Osteocyte (in vitro differentiated cells): Measurements from ENCODE around the gene KLLN. TPM values are rescaled to one million over a fixed set of nuclear protein-coding genes. Genes with fewer than 3 reads are reported as not detected.
"Not testable (repeated sequence)": the region's sequence is repeated elsewhere in the genome, so short reads cannot be mapped to it uniquely, and the experiment has no call there.

ENCODE experiments used
- DNase-seq: peaks from one replicate; pipeline ENCODE4 v3.0.0; 2021; ENCODE audit warnings: mixed read lengths; ENCODE audit not compliant: unreplicated experiment; ENCODE audit errors: extremely low spot score
- H3K27ac Mint-ChIP-seq: one replicate; pipeline ENCODE4 v1.8.0; 2021; ENCODE audit warnings: mild to moderate bottlenecking, mixed read lengths; ENCODE audit not compliant: unreplicated experiment
- H3K27me3 Mint-ChIP-seq: one replicate; pipeline ENCODE4 v1.8.0; 2021; ENCODE audit warnings: mixed read lengths; ENCODE audit not compliant: unreplicated experiment
- H3K36me3 Mint-ChIP-seq: one replicate; pipeline ENCODE4 v1.8.0; 2021; ENCODE audit warnings: mixed read lengths; ENCODE audit not compliant: unreplicated experiment
- H3K4me1 Mint-ChIP-seq: one replicate; pipeline ENCODE4 v1.8.0; 2021; ENCODE audit warnings: mixed read lengths; ENCODE audit not compliant: unreplicated experiment
- H3K4me3 Mint-ChIP-seq: one replicate; pipeline ENCODE4 v1.8.0; 2021; ENCODE audit warnings: mild to moderate bottlenecking, moderate library complexity, mixed read lengths; ENCODE audit not compliant: unreplicated experiment
- H3K9me3 Mint-ChIP-seq: one replicate; pipeline ENCODE4 v1.8.0; 2021; ENCODE audit warnings: mixed read lengths; ENCODE audit not compliant: unreplicated experiment
- CTCF ChIP-seq: fragments of 200-600 bp; sonication (generic); IDR thresholded peaks from 2 replicates; pipeline ENCODE4 v1.5.0; 2021; ENCODE audit warnings: antibody characterized with exemption, mild to moderate bottlenecking, moderate library complexity
- total RNA-seq: library from RNA; stranded (reverse); gene quantifications from 2 replicates; pipeline ENCODE4 v1.2.1, GENCODE V29; 2021

KLLN gene
- total RNA-seq, 1 donor from 2014 or later, result 0.46 TPM

- Mint-ChIP-seq H3K4me3 (peak overlapping the region; percentile 95), H3K9me3 (no peaks in the 10 kb centered on the region), H3K36me3 (peaks cover 3% of the 10 kb centered on the region), H3K27ac (peak overlapping the region; percentile 77), H3K4me1 (peaks cover 34% of the 10 kb centered on the region), H3K27me3 (no peaks in the 10 kb centered on the region)
- no peak for TF ChIP-seq CTCF
- DNase-seq, result no peak
Measured at GRCh38 chr10:87865241-87865881, 2.0 kb upstream of the KLLN start.

- Mint-ChIP-seq H3K27ac (peak overlapping the region; percentile 77), H3K27me3 (no peaks in the 10 kb centered on the region), H3K4me3 (peak overlapping the region; percentile 95), H3K9me3 (no peaks in the 10 kb centered on the region), H3K36me3 (peaks cover 3% of the 10 kb centered on the region), H3K4me1 (peaks cover 31% of the 10 kb centered on the region)
- DNase-seq, result no peak
- TF ChIP-seq CTCF, result no peak
Measured at GRCh38 chr10:87864496-87865059, 1.2 kb upstream of the KLLN start.

- H3K36me3 Mint-ChIP-seq, H3K9me3 Mint-ChIP-seq, DNase-seq, H3K27me3 Mint-ChIP-seq: not testable (repeated sequence)
- Mint-ChIP-seq H3K4me1 (peaks cover 27% of the 10 kb centered on the region), H3K27ac (peak overlapping the region; percentile 77), H3K4me3 (peak overlapping the region; percentile 95)
Measured at GRCh38 chr10:87863951-87864495, 690 bp upstream of the KLLN start.

GRCh38 chr10:87862679-87863052 is 667 bp downstream of the KLLN start:
- Mint-ChIP-seq H3K4me1 (peaks cover 14% of the 10 kb centered on the region), H3K27me3 (no peaks in the 10 kb centered on the region), H3K9me3 (no peaks in the 10 kb centered on the region), H3K36me3 (no peaks in the 10 kb centered on the region), H3K4me3 (peak overlapping the region; percentile 95), H3K27ac (peak overlapping the region; percentile 89)
- no peak for TF ChIP-seq CTCF
- DNase-seq, result no peak

DNA sequence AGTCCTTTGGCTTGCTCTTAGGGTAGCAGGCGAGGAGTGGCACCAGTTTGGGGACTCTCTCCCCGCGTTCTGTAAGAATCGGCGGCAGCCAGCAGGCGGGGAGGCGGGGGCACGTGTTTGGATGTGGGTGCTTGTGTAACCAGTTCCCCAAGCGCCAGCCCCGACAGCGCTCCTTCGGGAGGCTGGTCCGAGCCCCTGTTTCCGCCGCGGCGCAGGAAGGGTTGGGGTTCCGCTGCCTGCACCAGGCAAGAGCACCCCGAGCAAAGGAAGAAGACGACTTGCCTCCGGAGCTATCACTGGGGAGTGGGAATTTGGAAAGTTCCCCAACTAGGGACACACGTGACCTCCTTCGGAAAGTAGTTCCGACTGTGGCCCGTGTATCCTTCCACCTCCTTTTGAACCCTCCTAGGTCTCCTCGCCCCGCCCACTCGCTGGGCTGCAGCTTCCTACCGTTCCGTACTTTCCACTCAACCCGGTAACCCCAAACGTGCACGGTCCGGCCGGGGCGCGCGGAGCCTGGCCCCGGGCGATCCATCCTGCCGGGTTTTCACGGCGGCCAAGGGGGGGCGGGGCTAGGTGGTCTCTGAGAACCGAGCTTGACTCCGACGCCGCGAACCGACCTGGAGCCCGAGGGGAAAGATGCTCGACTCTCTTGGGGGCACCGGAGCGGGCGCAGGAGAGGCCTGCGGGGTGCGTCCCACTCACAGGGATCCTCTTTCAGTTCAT is 1.2 kb downstream of the KLLN start:
- Mint-ChIP-seq H3K4me3 (peak overlapping the region; percentile 95), H3K27ac (peak overlapping the region; percentile 89), H3K36me3 (no peaks in the 10 kb centered on the region), H3K27me3 (no peaks in the 10 kb centered on the region), H3K4me1 (peaks cover 10% of the 10 kb centered on the region), H3K9me3 (no peaks in the 10 kb centered on the region)
- TF ChIP-seq CTCF, result no peak
- DNase-seq, result peak; percentile 95
